GOT3 (cell line): Measurements from ENCODE around the gene SLC37A1.

Source experiments
- DNase-seq: peaks from one replicate; lab custom pipeline; 2025; ENCODE audit warnings: mixed read lengths; lab: John Stamatoyannopoulos, UW

SLC37A1 gene

DNA sequence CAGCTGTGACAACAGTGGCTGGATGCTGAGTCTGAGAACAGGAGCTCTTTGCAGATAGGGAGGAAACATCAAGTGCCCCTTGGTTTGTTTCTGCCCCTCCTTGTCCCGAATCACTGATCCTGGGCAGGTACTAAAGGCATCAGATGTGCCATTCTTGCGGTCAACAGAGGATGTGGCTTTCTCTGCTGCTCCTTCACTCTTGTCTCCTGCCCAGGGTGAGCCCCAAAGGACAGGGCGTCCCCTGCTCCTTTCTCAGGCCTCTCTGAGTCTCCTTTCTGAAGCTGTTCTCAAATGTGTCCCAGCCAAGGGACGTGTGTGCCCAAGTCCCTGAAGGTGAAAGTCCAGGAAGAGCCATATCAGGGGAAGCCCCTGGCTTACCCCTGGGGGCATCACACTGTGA lies 31.7 kb downstream of the SLC37A1 start:
- DNase-seq = no peak

DNA sequence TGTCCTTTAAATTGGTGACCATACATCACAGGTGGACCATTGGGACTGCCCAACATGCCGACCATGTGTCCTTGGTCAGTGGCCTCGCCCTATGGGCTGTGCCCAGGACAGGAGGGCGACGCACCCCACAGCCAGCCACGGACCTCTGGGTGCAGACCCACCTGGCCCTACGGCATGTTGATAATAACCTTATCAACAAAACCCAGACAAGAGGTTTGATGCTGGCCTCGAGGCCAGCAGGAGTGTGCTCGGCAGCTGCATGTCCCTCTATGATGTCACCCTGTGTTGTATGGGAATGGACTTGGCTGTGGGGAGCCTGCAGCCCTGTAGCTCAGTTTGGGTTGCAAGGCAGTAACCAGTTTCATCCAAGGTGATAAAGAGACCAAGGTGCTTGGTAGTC lies 32.1 kb downstream of the SLC37A1 start:
- no peak for DNase-seq

DNA sequence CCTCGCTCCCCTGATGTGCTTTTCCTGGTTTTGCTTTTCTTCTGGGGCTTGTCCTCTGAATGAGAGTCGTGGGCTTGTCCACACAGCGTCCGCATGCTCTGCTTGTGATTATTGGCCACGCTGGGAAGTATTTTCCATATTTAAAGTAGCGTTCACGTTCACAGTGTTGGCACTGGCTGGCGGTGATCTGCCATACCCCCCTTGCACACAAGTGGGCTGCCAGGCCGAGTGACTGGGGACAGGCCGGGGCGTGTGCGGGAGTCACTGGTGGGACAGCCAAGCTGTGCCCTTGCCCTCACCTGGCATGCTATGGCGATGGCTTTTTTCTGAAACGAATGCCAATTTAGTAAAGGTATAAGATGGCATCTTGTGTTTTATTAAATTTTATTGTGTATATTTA lies 32.8 kb downstream of the SLC37A1 start:
- DNase-seq = no peak

DNA sequence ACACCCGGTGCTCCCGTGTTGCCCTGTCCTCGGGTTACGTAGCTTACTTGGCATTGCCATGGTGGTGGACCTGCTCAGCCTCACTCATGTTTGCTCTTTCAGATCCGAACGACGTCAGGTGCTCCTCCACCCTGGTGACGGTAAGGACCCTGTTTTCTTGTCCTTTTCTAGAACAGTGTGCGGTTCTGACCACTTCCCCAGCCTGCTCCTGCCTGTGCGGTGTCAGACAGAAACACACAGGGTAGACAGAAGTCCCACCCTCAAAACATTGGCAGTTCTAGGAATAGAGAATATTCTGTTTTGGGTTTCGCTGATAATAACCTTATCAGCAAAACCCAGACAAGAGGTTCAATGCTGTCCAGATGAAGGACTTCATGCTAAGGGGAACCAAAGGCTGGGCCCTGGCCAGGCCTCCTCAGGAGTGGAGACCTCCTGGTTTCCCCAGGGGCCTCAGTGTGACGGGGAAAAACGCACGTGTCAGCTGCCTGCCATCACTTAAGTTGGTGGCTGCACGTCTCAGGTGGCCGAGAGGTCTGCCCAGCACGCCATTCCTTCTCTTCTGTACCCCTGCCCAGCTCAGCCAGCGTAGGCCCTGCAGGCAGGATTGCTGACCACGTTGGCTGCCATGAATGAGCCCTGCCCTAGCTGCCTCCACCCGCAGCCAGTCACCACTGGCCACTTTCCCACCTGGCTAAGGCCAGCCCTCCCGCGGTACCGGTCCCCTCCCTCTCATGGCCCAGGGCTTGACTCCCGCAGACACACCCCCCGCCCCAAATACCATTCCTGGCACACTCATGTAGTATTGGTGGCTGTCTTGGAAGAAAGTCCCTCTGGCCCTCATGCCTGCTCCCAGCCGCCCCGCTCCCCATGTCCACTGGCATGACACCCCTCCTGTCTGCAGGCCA lies 33.6 kb downstream of the SLC37A1 start:
- DNase-seq = no peak

DNA sequence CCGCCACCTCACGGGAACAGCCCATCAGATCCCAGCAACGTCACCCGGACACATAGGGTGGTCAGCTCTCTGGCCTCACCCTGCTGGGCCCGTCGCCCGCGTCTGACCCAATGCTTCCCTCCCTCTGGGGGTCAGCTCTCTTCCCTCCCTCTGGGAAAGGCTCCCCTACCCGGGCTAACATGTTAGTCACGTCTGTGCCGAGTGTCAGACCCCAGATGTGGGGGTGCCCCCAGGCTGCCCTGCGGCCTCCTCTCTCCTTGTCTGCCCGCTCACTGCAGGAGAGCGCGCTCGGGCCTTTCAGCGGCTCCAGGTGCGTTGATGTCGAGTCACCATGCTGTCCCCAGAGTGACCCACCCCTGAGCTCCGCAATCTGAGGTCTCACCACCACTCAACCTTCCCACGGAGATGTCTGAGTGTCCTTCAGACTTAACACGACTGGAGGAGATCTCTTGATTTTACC lies 34.3 kb downstream of the SLC37A1 start:
- no peak for DNase-seq

DNA sequence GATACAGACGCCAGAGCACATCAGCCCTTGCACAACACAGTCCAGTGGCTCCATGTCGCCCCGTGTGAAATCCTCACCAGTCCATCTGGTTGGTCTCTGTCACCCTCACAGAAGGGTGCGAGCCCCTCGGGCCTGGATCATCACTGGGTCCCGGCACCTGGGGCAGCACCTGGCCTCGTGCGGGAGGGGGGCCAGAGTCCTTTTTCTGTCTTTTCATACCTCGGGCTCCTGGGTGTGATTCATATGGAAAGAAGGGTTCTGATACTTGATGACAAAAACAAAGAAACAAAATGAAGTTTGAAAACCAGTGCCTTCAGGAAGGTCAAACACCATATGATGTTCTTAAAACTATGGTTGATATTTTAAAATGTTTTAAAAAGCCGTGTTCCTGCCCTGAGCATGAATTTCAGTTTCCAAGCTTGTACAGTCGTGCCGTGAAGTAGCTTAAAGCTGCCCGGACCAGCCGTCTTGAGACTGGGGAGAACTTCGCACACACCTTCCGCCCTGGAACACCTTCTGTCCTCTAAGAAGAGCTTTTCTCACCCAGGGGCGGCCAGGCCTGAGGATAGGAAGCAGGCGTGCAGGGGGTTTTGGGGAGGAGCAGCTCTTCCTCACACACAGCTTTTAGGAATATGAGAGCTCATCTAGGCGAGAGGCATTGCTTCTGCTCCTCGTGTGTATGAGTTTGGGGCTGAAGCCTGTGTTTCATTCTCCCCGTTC lies 35.2 kb downstream of the SLC37A1 start:
- no peak for DNase-seq

DNA sequence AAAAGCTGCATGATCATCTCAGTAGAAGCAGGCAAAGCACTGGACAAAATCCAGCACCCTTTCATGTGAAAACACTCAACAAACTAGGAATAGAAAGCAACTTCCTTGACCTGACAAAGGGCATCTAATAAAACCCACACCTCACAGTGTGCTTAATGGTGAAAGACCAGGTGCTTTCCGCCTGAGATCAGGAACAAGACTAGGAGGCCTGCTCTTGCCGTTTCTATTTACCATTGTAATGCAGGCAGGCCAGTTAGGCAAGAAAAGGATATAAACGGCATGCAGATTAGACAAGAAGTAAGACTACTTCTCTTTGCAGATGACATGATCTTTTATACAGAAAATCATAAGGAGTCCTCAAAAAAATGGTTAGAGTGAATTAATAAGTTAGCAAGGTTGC lies 37.2 kb downstream of the SLC37A1 start:
- DNase-seq = no peak

DNA sequence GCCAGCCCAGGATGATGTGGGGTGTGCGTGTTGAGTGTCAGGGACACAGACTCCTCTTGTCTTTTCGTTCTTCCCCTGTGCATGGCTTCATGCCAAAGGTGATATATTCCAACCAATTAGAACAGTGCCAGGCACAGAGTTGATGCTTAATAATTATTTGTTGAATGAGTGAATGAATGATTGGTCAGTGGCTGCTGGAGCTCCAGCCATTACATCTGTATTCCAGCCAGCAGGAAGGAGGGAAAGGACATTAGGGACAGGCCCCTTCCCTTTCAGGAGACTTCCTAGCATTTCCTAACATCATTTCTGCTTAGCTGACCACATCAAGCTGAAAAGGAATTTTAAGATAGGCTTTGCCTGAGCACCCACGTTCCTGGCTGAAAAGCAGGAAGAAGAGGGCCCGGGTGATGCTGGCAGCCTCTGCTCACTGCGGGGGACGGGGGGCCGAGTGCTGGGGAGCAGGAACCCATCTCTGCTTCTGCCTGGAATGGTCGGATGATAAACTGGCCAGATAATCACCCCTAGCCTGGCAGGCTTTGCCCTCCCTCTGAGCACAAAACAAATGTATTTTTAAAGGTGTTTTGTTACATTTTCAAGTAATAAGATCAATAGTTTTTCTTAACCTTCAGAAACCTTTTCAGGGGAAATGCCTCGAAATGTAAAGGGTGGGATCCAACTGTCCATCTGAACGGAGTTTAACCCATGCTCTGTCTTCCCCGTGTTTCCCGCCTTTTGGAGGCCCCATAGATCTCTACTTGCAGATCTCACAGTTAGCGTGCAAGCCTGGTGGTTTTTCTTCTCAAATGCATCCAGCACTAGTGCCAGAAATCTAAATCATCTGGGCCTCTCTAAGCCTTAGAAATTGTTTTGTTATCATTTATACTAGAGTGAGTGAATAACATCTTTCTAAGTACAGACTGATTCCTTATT lies 39.0 kb downstream of the SLC37A1 start:
- no peak for DNase-seq

DNA sequence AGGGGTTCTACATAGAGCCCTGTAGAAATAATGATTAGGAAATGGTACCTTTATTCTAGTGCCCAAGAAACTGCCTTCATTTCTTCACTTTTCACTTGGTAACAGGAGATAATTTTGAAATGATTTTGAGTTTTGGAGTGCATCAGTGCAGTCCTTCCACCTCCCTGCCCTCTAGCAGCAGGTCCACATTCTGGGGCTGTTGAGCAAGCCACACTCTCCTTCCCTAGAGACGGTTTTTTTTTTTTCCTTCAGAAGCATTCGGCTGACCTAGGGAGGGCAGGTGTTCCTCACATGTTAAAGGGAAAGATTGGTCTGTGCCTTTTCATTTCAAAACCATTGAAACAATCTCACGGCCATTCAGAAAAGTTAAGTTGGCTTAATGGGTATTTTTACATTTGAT lies 39.8 kb downstream of the SLC37A1 start:
- DNase-seq = no peak

DNA sequence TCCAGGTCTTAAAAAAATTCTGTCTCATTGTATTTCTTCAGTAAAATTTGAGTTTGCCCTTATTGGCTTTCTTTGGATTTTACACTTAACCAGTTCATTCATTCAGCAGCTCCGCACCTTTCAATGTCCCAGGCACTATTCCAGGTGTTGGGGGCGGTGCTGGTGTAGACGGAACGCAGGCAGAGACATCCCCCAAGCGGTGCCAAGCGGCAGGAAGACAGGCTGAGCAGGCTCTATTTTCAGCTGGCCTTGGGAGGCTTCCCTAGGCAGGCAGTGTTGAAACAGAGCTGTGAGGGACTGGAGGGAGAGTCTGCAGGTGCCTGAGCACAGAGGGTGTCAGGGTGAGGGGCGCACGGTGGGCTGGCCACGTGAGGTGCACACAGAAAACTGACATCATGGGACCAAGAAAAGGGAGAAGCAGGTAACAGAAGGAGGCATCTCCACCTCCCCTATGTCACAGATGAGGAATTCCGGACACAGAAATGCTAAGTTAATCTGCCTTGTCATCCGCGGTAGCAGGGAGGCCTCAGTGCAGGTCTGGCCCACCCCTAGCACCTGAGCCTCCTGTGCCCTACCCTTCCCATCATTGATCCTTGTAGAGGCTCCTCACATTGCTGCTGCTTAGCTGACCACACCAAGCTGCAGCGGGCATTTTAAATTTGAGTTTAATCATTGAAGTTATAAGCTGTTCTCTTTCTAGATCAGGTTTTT lies 40.8 kb downstream of the SLC37A1 start:
- DNase-seq = no peak

DNA sequence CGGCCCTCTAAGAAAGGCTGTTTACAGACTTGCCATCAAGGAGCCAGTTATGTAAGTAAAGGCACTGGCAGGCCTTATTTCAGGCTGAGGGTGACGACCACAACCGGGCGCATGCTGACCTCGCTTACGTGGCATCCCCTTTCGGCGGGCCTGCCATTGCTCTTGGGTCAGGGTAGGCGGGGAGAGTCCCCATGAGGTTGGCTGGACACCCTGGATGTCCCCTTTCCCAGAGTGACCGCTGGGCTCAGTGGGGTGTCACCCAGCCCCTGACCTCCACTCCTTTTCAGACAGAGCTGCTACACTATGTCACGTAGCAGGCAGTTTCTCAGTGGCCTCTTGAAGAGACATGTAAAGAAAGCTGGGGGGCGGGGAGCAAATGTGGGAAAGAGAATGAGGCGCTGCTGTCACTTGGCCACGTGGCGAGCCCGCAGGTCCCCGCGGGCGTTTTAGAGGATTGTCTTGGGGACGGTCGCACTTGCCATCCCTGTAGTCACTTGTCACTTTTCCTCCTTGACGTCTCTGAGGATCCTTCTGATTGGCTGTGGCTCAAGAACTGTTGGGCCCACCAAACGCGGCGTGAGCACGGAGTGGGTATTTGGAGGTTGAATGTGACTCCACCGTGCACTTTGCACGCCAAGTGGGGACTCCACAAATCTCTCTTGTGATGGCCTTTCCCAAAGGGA lies 42.2 kb downstream of the SLC37A1 start:
- no peak for DNase-seq

DNA sequence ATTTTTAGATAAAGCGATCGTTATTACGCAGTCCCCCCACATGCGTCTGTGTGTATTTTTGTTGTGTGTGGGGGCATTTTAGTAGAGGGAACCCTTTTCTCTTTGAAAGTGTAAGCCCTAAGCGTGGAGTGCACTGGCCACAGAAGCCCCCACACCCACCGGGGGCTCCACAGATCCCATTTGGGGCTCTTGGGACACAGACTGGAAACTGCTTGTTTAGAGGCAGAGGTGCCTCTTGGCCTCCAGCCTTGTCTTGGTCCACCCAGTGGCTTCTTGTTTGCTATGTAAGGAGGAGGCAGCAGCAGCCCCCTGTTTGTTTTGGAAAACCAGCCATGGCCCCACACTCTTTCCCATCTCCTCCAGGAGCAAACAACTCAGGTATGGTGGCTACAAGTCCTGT lies 42.8 kb downstream of the SLC37A1 start:
- DNase-seq = no peak

DNA sequence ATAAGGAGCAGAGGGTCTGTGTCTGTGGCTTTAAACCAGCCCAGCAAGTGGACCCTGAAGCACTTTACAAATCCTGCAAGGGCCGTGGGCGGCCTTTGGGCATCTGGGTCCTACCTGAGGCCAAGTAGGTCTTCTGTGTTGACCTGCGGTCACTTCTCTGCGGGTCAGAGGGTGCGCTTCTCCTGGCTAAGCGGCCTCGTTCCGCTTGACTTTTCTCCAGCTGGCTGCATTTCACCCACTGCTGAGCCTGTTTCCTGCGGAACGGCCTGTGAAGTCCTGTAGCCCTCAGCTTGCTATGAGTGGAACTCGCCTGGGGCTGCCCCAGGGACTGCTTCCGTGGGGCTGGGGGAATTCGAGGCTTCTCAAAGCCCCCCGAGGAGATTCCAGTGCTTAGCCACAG lies 43.3 kb downstream of the SLC37A1 start:
- DNase-seq = no peak

DNA sequence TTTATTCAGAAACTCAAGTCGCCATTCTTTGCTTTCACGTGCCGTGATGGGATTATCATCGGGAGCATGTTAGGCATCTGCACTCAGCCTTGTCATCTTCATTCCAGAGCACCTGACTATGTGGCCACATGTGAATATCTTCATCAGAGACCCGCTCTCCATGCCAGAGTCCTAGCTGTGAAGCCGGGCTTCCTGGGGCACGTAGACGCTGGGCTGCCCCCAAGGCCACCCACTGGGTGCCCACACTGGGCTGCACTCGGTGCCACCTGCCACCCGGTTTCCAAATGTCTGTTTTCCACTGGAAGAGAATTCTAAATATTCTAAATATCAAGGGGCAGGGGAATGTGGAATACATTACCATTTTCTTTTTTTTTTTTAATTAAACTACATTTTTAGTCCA lies 43.8 kb downstream of the SLC37A1 start:
- no peak for DNase-seq

DNA sequence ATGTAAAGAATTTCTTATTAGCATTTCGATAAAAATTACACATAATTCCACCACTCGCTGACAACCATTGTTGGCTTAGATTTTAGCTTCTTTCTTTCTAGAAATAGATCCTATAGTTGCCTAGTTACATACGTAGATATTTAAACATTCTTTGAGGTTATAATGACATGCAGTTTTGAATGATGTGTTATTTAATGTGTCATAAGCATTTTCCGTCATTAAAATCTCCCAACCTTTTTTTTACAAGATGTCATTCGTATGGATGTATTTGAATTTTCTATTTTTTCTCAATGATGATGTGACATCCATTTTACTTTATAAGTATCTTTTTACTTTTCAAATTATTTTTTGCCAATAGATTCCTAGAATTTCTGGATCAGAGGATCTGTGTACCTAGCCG lies 44.7 kb downstream of the SLC37A1 start:
- DNase-seq = no peak

DNA sequence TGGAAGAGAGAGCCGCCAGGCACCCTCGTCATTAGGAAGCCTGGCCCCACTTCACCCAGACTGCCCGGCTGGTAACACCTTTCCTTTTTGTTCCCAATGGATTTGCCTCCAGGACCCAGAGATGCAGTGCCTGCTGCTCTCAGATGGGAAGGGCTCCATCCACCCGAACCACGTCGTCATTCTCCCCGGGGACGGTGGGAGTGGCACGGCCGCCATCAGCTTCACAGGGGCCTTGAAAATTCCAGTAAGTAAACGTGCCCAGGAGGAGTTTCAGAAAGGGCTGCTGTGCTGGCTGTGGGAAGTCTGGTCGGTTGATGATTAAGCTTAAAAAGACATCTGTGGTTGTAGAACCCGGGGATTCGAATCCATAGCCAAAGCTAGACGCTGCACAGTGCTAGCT lies 45.2 kb downstream of the SLC37A1 start:
- DNase-seq = no peak

DNA sequence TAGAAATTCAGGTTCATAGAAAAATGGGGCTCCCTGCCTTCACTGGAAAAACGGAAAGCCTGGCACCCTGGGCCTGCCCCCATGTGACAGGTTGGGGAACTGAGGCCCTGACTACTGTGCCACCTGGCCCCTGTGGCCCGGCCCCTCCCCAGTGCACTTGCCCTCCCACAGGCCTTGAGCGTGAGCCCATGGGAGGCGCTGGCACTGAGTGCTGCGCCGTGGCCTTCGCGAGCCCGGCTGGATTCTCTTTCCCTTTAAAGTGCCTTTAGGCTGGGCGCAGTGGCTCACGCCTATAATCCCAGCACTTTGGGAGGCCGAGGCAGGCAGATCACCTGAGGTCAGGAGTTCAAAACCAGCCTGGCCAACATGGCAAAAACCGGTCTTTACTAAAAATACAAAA lies 45.7 kb downstream of the SLC37A1 start:
- DNase-seq = no peak

DNA sequence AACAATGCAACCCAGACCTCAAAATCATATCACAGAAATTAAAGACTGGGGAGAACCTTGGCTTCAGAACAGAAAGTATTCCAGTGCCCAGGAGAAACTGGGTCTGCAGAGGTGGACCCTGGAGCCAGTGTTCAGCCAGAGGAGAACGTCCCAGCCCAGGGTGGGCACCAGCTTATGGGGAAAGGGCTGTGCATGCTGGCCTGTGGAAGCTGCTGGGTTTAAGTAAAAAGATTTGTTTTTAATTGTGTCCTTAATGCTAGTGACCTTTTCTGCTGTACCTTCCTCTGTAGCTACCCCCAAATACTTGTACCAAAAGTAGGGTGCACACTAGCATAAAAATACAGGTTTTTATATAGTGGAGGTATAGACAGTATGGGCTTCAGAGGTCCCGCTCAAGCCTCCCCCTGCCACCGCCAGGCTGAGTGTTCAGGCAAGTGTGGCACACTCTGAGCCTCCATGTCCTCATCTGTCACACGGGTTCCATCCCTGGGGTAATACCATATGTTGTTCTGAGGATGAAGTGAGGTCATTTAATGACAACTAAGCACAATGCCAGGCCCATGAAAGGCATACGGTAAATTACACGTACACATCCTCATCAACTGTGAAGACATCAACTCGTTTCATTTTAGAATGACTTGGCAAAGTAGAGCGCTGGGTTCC lies 47.0 kb downstream of the SLC37A1 start:
- DNase-seq = no peak

DNA sequence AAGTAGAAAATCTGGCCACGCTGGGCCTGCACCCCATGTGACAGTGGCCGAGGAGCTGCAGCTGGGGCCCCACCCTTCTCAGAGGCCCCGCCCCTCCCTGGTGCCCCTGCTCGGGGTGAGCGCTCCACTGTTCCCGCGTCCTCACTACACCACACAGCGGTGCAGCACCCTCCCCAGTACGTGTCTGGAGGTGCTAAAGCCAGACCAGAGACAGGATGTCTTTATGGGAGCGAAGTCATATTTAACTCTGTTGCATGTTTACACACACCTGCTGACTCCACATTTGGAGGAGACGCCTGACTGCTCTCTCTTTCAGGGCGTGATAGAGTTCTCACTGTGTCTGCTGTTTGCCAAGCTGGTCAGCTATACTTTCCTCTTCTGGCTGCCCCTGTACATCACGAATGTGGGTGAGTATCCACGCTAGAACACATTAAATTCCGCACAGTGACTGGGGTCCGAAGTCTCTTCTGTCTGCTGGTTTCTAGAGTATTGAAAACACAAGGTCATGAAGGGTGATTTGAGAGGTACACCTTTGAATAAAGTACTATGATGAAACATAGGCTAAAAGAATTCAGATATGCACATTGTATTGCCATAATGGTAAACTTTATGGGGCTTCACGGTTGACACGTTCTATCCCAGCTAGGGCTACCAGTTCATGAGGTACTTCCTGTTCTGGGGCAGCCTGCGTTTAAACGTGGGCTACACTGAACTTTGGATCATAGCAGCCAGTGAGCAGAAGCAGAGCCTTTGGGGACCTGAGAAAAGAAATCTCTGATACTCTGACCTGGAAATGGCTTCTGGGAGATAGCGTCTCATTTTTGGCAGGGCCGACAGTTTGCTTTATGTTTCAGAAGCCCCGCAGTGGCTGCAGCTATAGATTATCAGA lies 48.4 kb downstream of the SLC37A1 start:
- no peak for DNase-seq
